ENCODE data around the gene PPARGC1A.

PPARGC1A gene

DNA sequence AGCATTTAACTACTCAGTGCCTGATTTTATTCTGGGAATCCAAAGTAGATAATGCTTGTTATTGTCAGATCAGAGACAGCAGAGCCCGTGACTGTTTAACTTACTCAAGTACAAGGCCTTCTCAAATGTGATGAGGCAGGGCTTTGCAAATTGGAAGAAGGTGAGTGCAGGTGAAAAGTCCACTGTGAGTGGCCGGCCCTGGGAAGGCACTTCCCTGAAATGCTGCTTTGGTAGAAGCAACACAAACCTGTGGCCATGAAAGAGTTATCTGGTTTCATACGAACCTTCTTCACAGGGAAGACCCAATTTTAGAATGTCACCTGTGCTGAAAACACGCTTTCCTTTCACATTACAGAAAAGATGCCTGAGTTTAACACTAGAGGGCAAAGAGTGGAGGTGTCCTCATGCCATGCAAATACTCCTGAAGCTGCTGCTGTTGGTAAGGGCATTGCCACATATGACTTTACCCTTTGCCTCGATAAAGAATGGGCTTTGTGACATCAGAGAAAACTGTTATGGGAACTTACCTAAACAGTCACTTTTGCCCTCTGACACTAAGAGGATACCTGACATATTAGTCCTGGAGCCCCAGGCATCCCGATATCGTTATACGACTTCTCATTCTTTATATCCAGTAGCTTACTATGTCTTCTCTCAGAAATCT is 8.0 kb downstream of the PPARGC1A start:
- DNase-seq (ENCODE audit: low read depth in 2 of 2): no peak

DNA sequence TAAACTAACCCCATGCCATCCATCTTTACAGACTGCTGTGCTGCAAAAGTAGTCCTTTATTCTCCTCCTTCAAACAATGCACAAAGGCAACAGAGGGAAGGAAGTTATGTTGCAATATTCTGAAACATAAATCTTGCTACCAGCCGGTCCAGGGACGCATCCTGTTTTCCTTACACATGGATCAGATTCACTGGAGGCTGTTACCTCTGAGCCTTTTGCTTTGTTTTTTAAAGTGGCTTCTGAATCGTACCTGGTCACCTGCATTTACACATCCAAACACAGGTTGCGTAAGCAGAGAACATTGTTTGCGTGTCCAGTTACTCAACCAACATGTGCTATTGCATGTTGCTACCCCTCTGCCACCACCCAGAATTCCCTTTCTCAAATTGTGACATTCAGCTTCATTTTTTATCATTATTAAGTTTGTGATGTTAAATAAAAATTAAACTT is 8.8 kb downstream of the PPARGC1A start:
- DNase-seq (ENCODE audit: low read depth in 2 of 2): no peak

DNA sequence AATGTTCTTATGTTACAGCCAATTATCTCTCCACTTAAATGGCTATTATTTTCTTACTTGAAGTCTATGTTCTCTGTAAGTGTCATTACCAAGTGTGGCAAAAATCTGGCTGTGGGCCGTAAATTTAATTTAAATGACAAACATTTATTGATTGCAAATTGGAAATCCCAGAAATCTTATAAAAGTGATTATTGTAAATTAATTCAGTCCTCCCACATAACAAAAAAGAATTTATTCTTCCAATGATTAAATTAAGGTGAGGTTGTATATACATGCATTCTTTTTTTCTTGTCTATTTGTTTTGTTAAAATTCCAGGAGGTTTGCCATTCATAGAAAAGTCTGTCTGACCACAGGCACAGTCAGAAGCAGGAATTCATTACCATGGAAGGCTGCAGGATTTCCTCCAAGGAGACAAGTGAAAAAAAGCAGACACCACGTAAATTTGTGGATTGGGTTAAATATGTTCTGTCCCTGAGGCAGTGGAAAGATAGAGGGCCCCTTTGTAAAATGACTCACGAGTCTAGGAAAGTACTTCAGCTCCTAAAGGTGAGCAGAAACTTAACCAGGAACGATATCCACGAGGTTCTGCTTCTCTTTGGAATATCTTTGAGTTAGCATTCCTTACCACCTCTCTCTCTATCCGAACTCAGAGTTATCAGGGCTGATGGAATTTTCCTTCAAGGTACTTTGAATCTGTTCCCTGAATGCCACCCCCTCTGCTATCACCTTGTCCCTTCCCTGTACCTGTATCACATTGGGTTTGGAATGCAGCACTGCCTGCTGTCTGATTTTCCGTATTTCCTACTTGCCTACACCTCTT is 10.7 kb downstream of the PPARGC1A start:
- DNase-seq (ENCODE audit: low read depth in 2 of 2): no peak

DNA sequence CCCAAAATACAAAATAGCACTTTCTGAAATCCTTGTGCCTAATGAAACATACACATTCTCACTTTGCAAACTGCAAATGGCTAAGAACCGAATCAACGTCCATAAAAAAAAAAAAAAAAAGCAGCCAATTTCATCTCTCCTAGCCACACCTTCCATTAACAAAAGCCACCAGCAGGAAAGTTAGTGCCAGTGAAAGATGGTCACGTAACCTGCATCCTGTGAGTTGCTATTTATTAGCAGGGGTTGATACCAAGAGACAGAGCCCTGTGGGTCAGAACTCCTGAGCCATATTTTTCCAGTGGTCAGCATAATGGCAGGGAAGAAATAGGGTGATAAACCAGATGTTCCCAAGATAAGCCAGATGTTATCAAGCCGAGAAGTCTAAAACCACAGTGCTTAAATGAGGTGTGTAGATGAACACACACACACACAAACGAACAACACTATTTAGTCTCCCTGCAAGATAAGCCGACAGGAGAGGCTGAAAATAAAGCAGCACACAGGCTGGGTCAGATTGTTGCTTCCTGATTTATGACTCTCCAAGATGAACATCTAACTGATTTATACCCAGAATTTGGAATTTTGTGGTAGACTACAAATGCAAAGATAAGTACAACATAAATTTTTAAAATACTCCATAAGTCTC is 11.5 kb downstream of the PPARGC1A start:
- no peak for DNase-seq (ENCODE audit: low read depth in 2 of 2)

DNA sequence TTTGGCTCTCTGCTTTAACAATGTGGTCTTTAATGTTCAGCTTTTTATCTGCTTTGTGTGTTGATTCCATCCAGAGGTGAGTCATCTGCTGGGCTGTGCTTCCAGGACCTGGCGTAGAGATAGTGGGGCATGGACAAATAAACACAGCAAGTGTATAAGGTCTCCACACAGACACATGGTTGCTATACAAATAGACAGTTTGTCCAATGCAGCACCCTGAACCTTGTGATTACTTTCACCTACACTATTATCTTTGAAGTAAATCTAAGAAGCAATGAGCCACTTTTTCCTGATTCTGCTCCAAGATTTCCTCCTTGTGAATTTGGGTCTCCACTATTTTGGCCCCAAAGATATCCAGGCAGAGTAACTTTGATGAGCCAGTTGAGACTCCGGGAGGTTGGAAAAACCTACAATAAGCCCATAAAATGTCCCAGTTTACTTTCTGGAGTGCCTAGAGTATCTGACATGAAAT is 12.1 kb downstream of the PPARGC1A start:
- DNase-seq (ENCODE audit: low read depth in 2 of 2): no peak

DNA sequence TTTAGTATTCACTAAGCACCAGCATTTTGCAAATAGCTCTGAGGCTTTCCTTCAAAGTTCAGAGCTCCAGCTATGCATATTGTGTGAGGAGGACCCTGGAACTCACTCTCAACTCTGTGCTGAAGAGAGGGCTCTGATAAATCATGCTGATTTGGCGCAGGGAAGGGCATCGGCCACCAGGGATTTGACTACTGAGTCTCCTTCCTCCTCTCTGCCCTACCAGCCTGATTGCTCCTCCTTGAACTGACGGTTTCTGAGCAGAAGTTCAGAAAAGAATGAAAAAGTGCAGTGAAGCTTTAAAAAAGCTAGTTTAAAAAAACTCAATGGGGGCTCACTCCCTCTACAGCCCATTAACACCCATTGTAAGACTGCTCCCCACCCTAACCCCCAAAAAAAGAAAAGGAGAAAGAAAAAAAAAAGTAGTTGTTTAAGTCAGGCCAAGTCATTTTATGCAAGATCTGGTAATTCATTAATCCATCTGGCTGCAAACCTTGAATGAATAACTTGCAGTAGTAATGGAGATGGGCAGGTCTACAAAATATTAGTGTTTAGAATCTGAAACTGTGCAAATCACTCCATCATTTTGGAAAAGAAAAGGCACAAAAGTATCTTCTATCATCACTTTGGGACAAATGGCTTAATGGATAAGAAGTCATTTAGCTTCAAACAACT is 13.3 kb downstream of the PPARGC1A start:
- DNase-seq (ENCODE audit: low read depth in 2 of 2): no peak

DNA sequence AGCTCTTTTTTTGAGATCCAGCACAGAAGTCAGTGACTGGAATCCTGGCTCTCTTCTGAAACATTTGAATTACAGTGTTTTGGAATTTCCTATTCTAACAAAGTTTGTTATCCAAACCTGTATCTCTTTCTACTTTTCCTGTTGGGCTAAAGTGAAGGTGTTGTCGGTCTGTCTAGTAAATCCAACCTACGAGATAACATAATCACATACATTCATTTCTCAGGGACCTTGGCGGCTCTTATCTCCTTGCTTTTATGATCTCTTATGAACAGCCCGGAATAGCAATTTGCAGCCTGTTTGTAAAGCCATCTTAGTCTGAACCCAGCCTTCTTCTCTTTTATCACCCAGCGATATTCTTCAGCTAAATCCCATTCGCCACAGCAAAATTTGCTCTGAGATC is 14.5 kb downstream of the PPARGC1A start:
- DNase-seq (ENCODE audit: low read depth in 2 of 2): no peak

DNA sequence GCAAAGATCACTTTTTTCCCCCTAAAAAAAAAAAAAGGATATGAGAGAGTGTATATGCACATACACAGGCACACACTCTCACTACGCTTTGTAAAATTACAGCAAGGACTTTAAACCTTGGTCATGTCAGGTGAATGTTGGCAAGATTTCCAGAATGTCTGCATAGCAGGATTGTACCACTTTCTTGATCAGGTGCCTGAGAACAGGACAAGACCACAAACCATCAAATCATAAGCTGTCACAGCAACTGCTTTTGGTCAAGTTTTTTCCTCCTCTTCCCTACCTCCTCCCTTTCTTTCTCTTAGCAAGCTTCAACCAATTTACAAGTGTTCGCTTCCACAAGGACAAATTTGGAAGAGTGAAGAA is 15.3 kb downstream of the PPARGC1A start:
- no peak for DNase-seq (ENCODE audit: low read depth in 2 of 2)

DNA sequence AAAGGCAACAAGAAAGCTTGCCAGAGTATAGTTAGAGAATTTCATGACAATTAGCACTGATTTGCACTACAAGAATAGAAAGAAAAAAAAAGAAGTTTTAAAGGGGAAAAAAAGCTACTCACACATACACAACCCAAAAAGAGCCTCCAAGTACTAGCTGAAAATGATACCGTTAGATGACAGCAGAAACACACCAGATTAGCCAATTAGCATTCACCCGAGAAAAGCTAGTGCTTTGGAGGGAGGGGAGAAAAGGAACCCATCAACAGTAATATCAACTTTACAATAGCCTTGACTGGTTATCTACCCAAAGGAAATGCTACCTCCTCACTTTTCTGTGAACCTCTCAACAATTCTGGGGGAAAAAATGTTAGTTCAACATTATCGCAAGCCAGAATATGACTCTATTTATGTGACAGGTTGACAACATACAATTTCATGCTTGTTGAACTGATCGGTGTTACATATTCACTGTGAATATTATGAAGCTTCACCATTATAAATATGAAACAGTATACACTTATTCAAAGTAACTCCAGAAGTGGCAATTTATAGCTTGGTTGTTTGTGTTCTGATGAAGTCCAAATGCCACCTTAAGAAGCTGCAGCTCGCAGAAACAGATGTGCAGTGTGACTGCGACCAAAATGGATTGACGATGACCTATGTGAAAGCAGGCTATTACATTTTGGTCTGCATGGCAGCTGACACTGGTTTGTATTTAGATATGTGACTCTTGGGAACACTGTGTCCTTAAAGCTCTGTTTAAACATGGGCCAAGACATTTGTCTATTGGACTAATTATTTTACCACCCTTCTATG is 15.9 kb downstream of the PPARGC1A start:
- DNase-seq (ENCODE audit: low read depth in 2 of 2): no peak

DNA sequence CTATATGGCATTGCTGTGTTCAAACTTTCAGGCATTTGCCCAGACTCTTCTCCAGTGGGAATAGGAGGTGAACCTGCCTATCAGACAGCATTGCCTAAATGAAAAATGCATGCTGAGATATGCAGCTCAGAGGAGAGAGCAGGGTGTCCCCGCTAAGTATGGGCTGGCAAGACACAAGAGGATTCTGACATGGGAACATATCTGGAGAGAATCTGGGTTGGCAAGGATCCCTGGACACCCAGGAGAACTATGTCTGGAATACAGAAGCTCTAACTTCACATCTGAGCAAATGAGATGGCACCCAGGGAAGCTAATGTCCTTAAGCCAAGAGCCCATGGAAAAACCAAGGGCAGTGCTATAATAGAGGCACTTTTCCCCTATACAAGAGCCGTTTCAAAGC is 18.4 kb downstream of the PPARGC1A start:
- no peak for DNase-seq (ENCODE audit: low read depth in 2 of 2)

DNA sequence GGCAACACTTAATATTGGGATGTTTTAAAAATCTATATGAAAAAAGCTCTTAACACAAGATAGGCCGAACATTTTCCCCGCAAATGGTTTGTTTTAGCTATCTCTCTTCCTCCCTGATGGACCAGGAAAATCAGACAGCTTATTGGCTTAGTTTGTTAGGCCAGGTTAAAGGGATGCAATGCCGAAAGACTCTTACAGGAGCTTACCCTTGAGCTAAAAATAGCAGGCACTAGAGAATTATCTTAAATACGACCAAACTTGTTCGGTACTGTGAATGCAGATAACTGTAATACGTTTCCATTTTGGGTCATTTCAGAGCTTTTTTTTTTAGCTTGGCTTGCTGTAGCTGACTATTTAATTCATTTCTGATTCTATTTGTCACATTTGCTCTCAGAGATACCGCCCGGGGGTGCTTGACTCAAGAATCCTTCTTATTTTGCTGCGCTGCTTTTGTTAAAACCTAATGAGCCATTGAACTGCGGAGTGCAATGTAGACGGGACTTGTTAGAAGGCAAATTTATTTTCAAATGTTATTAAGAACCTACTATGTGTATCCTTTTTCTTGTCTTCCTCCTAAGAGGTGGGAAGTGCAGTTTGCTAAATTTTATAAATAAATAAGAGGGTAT is 23.3 kb downstream of the PPARGC1A start:
- no peak for DNase-seq (ENCODE audit: low read depth in 2 of 2)

DNA sequence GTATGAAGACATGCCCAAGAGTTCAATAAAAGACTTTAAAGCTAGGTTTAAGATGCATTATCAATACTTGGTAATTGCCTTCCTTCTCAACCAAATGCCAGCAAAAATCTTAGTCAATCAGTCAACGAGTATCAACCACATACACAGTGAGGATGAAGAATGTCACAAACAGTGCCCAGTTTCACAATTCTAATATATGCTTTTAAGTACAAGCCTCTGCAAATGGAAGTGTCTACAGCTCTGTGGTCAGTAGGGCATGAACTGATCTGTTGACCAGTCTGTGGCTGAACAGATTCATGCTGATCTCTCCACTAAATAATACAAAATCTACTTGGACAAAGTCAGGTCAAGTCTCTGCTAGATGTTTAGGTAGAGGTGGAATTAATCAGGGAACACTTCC is 27.9 kb downstream of the PPARGC1A start:
- DNase-seq (ENCODE audit: low read depth in 2 of 2): no peak

DNA sequence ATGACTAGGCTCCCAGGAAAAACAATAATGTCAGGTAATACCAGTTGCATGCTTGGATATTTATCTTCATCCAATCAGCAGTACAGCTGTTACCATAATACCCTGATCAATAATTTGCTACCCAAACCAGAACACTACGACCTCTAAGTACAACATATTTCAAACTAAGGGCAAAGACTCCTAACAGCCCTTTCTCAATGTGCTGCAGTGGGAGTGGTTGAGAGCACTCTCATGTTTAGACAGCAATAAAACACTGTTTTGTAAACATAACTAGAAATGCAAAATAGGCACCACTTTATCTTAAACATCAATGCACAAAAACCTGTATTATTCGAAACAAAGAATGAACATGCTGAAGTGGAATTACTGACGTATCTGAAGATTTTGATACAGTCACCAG is 28.9 kb downstream of the PPARGC1A start:
- DNase-seq (ENCODE audit: low read depth in 2 of 2): no peak

DNA sequence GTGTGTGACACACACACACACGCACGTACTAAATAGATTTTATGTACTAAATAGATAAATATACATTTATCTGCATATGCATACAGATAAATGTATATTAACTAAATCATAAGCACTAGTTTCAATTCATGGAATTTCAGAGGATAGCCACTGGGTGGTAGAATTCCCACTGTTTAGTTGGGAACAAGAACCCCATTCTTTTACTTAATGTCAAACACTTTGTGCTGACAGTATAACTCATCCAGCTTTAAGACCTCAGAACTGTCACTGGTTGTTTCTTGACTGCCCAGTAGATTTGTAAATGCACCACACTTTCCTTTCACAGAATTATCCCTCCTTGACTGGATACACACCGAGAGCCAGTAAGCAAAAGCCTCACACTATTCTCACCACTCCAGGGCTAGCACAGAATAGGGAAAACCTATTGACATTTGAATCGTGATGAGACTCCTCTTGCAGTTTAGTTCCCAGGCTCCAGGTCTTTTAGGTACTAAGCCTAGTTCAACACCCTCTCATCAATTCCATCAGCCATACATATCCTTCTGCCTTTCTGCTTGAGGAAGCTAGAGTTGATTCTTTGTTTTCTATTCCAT is 32.4 kb downstream of the PPARGC1A start:
- no peak for DNase-seq (ENCODE audit: low read depth in 2 of 2)

DNA sequence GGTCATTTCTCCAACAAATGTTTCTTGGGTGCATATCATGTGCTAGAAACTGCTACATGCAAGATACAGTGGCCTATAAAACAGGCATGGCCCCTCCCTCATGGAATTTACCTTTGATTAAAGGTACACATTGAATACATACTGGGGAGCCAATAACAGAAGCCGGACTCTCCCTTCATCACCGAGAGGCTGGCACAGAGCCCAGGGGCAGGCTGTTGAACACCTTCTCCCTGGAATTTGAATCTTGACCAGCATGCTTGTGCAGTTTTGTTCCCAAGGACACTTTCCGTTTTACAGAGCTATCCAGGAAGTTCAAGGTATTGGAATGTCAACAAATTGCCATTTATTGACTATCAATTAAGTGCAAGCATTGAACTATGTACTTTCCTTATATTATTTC is 33.2 kb downstream of the PPARGC1A start:
- no peak for DNase-seq (ENCODE audit: low read depth in 2 of 2)

DNA sequence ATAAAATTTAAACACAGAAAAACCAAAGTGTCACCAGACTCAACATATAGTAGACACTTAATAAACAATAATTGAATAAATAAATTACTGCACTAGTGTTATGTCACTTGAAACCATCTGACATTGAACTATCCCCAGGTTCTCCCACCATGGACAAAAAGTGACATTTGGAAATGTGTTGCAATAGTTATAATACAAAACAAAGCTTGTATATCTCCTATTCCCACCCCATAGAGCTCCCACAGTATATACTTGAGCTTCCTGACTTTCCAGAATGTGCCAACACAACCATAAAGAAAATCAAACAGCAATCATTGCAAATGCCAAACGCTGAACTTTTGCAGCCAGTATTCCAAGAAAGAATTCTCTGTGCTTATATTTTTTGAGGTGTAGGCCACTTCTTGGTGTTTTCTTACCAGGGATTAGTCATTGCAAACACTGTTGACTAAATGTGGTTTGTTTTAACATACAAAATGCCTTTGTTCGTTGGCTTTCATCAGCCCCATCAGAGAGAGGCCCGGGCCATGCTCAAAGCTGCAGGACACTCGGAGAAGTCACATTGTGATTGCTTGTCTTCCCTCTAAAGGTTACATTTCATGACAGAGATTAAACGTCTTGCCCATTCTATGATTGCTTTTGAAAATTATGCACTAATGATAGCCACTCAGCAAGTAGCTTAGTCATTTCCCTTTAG is 33.8 kb downstream of the PPARGC1A start:
- DNase-seq (ENCODE audit: low read depth in 2 of 2): no peak

DNA sequence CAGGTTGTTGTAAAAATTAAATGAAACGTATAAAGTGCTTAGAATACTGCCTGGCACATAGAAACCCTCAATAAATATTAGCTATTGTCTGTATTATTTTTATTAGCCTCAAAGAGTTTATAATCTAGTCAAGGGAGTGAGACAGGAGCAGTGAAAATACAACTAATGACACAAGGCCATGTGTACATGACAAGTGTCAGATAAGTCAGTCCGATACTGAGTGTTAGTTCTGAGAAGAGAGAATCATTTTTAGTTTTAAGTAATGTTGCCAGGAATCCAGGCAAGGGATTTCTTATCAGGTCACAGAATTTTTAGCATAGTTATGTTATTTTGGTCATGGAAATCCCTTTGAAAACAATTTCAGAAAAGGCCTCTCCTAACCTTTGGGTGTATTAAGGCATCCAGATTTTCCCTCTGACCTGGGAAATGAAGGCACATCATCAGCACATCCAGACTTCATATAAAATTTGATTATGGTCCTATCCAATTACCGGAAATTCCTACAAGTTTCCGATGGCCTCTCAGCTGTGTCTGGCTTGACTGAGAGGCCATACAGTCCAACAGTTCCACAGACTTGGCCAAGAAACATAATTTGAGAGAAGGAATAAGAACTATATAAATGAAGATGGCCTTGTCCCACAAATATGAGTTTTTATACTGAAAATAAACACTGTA is 35.7 kb downstream of the PPARGC1A start:
- DNase-seq (ENCODE audit: low read depth in 2 of 2): no peak

DNA sequence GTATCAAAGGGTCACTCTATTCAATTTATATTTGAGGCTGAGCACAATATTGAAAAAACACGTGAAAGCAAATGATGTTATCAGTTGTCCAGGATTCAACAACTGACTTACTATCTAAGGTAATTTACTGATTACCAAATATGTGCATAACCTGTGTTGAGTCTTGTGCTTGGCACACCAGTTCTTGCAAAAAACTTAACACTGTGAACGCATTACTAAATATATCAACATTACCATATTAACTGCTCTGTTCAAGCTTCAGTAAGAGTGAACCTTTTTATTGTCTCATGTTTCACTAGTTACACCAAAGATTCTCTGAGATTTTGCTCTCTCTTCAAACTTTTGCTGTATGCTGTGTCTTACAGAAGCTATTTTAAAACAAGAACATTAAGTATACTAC is 38.4 kb downstream of the PPARGC1A start:
- DNase-seq (ENCODE audit: low read depth in 2 of 2): no peak

DNA sequence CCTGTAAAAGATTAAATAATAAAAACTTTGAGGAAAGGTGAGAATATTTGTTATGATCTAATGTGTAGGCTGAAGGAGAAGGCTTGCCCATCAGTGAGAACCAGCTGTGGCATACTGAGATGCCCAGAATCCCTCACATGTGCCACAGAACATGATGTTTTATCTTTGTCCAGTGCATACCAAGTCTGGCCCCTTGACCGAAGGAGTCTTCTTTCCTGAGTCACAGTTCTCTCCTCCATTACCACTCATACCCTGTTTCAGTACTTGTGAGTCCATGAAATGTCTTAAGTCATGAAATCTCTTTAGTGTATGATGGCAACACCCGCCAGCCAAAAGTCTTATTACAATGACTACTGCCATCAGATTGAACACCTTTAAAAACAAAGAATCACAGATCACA is 42.7 kb downstream of the PPARGC1A start:
- DNase-seq (ENCODE audit: low read depth in 2 of 2): no peak

Data from activated CD8-positive, alpha-beta memory T cell treated with anti-CD3 and anti-CD28 coated beads for 4 hours (primary cell).